K562 (cell line): Measurements from ENCODE around the gene LRP1B. TPM values are rescaled to one million over a fixed set of nuclear protein-coding genes. Genes with fewer than 3 reads are reported as not detected.

Experiments used
- ATAC-seq: fragments of 200-7000 bp; cut with Tn5 transposase; 3 replicates; pipeline ENCODE4 v1.9.1; 2020; ENCODE audit warnings: moderate library complexity
- BruUV-seq: library from RNA; stranded (reverse); fragments of 400-500 nt; replicated peaks from 2 replicates; lab custom pipeline; 2021; lab: Mats Ljungman, UMichigan
- CTCF ChIA-PET: fragments of 300-600 bp; formaldehyde crosslinking; extraction: SDS; loops from one replicate; lab custom pipeline; 2021; ENCODE audit warnings: low intra/inter-chr PET ratio; lab: Yijun Ruan, JAX
- POLR2A ChIA-PET: fragments of 300-600, 350-650 bp; sonication (Branson Sonifier 250); formaldehyde crosslinking; extraction: SDS; loops from one replicate; lab custom pipeline; 2021; ENCODE audit warnings: antibody characterized with exemption, inconsistent platforms; lab: Yijun Ruan, JAX
- DNase-seq, 4 experiments: peaks; one replicate each; pipeline versions ENCODE4 v3.0.0 to v3.0.0-alpha.2; 2011 to 2018; ENCODE audit warnings: low spot score in 3 of 4, mixed read lengths in 3 of 4; ENCODE audit errors: extremely low read depth in 1 of 4
- FAIRE-seq: peaks from 2 replicates; lab custom pipeline; 2011; peaks lifted over from hg19 to GRCh38; lab: Jason Lieb, UNC
- H2AFZ ChIP-seq: 2 replicates; pipeline ENCODE4 v1.6.0; 2011; ENCODE audit warnings: low read depth, low read length, control low read depth, inconsistent platforms
- H3K27ac ChIP-seq: fragments of 200-600 bp; 3 replicates; pipeline ENCODE4 v1.8.0; 2011; ENCODE audit warnings: low read depth, mild to moderate bottlenecking, control low read depth, inconsistent platforms, low read length, moderate library complexity, mixed read lengths; ENCODE audit errors: extremely low read depth
- H3K27me3 ChIP-seq, 2 experiments: fragments of 300-600 bp in 1 of 2; 2 replicates in 1 of 2; 3 replicates in 1 of 2; pipeline versions ENCODE4 v1.6.0 to v1.8.0; 2011; ENCODE audit warnings: inconsistent platforms in 2 of 2, low read length in 2 of 2, mild to moderate bottlenecking in 1 of 2, mixed read lengths in 1 of 2, moderate library complexity in 1 of 2; ENCODE audit not compliant: control insufficient read depth in 2 of 2, insufficient read depth in 2 of 2
- H3K36me3 ChIP-seq: fragments of 300-600 bp; 3 replicates; pipeline ENCODE4 v1.8.0; 2011; ENCODE audit warnings: mild to moderate bottlenecking, low read length, inconsistent platforms; ENCODE audit not compliant: control insufficient read depth, insufficient read depth
- H3K4me1 ChIP-seq, 2 experiments: fragments of 200-600 bp in 1 of 2; replicated peaks in 1 of 2; 2 replicates in 1 of 2; 3 replicates in 1 of 2; pipeline versions ENCODE4 v1.5.1 to v1.8.0; 2011; ENCODE audit warnings: inconsistent platforms in 2 of 2, low read length in 2 of 2, mild to moderate bottlenecking in 1 of 2, mixed read lengths in 1 of 2, moderate library complexity in 1 of 2; ENCODE audit not compliant: control insufficient read depth in 2 of 2, insufficient read depth in 2 of 2
- H3K4me2 ChIP-seq: 2 replicates; pipeline ENCODE4 v1.6.1; 2011; ENCODE audit warnings: low read length, control low read depth, inconsistent platforms, mixed read lengths; ENCODE audit not compliant: insufficient read depth
- H3K4me3 ChIP-seq: fragments of 200-600 bp; sonication (generic), shearing (Covaris generic); 2 replicates; pipeline ENCODE4 v1.5.1; 2016; ENCODE audit warnings: control low read depth, inconsistent platforms
- H3K79me2 ChIP-seq: fragments of 200-600 bp; 3 replicates; pipeline ENCODE4 v1.8.0; 2011; ENCODE audit warnings: low read length, inconsistent platforms; ENCODE audit not compliant: control insufficient read depth, insufficient read depth
- H3K9ac ChIP-seq, 2 experiments: 2 replicates each; pipeline versions ENCODE4 v1.6.0 to v1.6.1; 2011; ENCODE audit warnings: low read depth in 2 of 2, low read length in 2 of 2, control low read depth in 1 of 2, inconsistent platforms in 1 of 2, mild to moderate bottlenecking in 1 of 2, mixed read lengths in 1 of 2; ENCODE audit not compliant: insufficient read depth in 1 of 2
- H3K9me1 ChIP-seq: one replicate; pipeline ENCODE4 v1.6.0; 2011; ENCODE audit warnings: inconsistent platforms, mild to moderate bottlenecking, low read length, moderate library complexity; ENCODE audit not compliant: control insufficient read depth, insufficient read depth
- H3K9me3 ChIP-seq: replicated peaks from 2 replicates; pipeline ENCODE4 v1.5.1; 2011; ENCODE audit warnings: low read depth, low read length, inconsistent platforms; ENCODE audit not compliant: control insufficient read depth, insufficient read depth
- H4K20me1 ChIP-seq: replicated peaks from 2 replicates; pipeline ENCODE4 v1.6.1; 2011; ENCODE audit warnings: low read length, inconsistent platforms, mixed read lengths; ENCODE audit not compliant: control insufficient read depth, insufficient read depth
- BMI1 ChIP-seq: fragments of 150-350 bp; IDR thresholded peaks from 2 replicates; pipeline ENCODE4 v1.6.1; 2014; ENCODE audit warnings: low read length
- CBFB ChIP-seq: sonication (generic); formaldehyde crosslinking; IDR thresholded peaks from 2 replicates; pipeline ENCODE4 v1.4.0; 2020; ENCODE audit warnings: mild to moderate bottlenecking, missing genetic modification reagents
- FIP1L1 ChIP-seq: fragments of 200-400 bp; formaldehyde crosslinking; IDR thresholded peaks from 2 replicates; pipeline ENCODE4 v1.6.1; 2018; ENCODE audit warnings: mild to moderate bottlenecking, low read depth, low read length; ENCODE audit not compliant: poor library complexity, severe bottlenecking
- FOXJ3 ChIP-seq: sonication (generic); formaldehyde crosslinking; IDR thresholded peaks from 2 replicates; pipeline ENCODE4 v1.4.0; 2020; ENCODE audit warnings: mild to moderate bottlenecking, missing genetic modification reagents
- KAT7 ChIP-seq: sonication (generic); formaldehyde crosslinking; IDR thresholded peaks from 2 replicates; pipeline ENCODE4 v1.8.0; 2022; ENCODE audit warnings: missing genetic modification reagents, mild to moderate bottlenecking, borderline replicate concordance
- SAP30 ChIP-seq: fragments of 200-600 bp; sonication (generic); IDR thresholded peaks from 2 replicates; pipeline ENCODE4 v1.6.1; 2012; ENCODE audit warnings: borderline replicate concordance, low read depth, mild to moderate bottlenecking, moderate library complexity, low read length, control low read depth, inconsistent platforms; ENCODE audit not compliant: insufficient read depth, poor library complexity, severe bottlenecking
- SRSF3 ChIP-seq: fragments of 200-400 bp; formaldehyde crosslinking; IDR thresholded peaks from 2 replicates; pipeline ENCODE4 v1.6.1; 2016; ENCODE audit warnings: mild to moderate bottlenecking, low read length, moderate library complexity; ENCODE audit not compliant: insufficient read depth
- TCF7 ChIP-seq: sonication (generic); IDR thresholded peaks from 2 replicates; pipeline ENCODE4 v1.6.1; 2016; ENCODE audit warnings: antibody characterized with exemption, borderline replicate concordance
- TEAD4 ChIP-seq, 2 experiments: sonication (generic) in 1 of 2; formaldehyde crosslinking in 1 of 2; IDR thresholded peaks; 2 replicates each; pipeline versions ENCODE4 v1.6.1 to v1.8.0; 2012 to 2022; ENCODE audit warnings: borderline replicate concordance in 1 of 2, inconsistent platforms in 1 of 2, low read length in 1 of 2, mild to moderate bottlenecking in 1 of 2, missing genetic modification reagents in 1 of 2
- ZNF644 ChIP-seq: fragments of 200-800 bp; sonication (Bioruptor generic); IDR thresholded peaks from 2 replicates; pipeline ENCODE4 v1.6.1; 2016; ENCODE audit warnings: low read depth, missing genetic modification characterization, missing compliant biosample characterization
- WGBS: fragments of 100-300 bp; shearing (Covaris generic); methylation state at CpG from one replicate; pipeline ENCODE4 v1.1.6; 2016; ENCODE audit warnings: low coverage, mixed read lengths; ENCODE audit not compliant: insufficient coverage; ENCODE audit errors: missing lambda C conversion rate; 5-methylcytosine and 5-hydroxymethylcytosine counted together
- in situ Hi-C: fragments of 300-500 bp; cut with MboI; formaldehyde crosslinking; loops from 4 replicates; pipeline ENCODE4 v1.15.0; 2018; ENCODE audit warnings: inconsistent platforms, mixed read lengths
- intact Hi-C: fragments of 100-400 bp; cut with micrococcal nuclease; formaldehyde crosslinking; loops from 2 replicates; pipeline ENCODE4 v1.14.2; 2022
- polyA plus RNA-seq, 8 experiments: library from polyadenylated mRNA; depleted of rRNA in 4 of 8; stranded (reverse) in 5 of 8; unstranded in 3 of 8; fragments of >200 nt; fragmentation: Nextera tagmentation in 2 of 8; fragmentation: Illumina TruSeq in 1 of 8; extraction: Ambion mirVana in 2 of 8; extraction: Trizol in 1 of 8; gene quantifications; 2 replicates each; pipeline versions ENCODE4 v1.2.1 to v1.2.3, GENCODE V29; 2011 to 2014; ENCODE audit warnings: inconsistent platforms in 1 of 8, missing spikeins in 1 of 8
- total RNA-seq, 7 experiments: library from RNA; depleted of rRNA in 6 of 7; stranded (reverse); fragments of >200 nt in 6 of 7; fragmentation: Illumina TruSeq in 2 of 7; extraction: Trizol in 2 of 7; gene quantifications; 2 replicates each; pipeline versions ENCODE4 v1.2.1 to v1.2.3, GENCODE V29; 2011 to 2021; ENCODE audit warnings: low replicate concordance in 1 of 7
- TF ChIP-seq, protein P1 (sequence below): fragments of 150-350 bp; IDR thresholded peaks from 2 replicates; pipeline ENCODE4 v1.6.1; 2014; ENCODE audit warnings: low read depth, mild to moderate bottlenecking, low read length, borderline replicate concordance

The LRP1B gene
- total and polyA plus RNA-seq, 9 of the 15 experiments (the other 6 are each of a cell fraction or from before 2014, with no cell fraction given): not detected

DNA sequence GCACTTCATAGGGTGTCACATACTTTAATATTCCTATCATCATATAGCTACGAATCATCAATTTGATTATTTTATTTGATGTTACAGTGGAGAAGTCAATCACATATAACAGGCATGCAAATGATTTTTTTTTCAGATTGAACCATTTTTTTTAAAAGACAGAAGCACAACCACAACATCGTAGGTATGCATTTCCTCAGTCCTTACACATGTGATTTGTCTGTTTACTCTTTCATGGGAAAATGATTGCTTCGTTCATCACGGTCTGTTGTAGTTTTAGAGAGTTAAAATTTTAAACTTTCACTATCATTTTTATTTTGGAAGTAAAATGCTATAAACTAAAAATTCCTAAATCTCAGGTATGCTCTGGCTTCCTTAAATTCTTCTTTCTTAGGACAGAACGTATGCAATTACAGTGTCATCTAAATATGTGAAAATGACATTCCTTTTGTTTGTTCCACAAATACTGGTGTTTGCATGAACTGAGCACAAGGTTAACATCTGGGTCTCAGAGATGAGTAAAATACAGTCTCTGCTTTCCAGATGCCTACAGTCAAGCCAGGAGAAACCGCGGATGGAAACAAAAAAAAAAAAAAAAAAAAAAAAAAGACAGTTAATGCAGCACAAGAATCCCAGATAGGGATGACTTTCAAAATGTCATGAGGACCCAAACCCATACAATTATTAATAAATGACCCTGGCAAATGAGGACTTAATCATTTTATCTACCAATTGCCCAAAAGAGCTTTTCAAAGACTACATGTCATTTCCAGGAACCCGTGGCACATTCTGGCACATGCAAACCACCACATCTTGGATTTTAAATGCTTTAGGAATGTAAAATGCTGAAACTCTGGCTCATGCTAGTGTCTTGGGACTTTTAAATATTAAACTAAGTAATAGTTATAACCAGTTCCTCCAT is 201.2 kb downstream of the LRP1B start:
- in situ Hi-C loops: no loop called here
- POLR2A ChIA-PET: no interaction called here
- Histone ChIP-seq H3K4me1 (no peaks in the 10 kb centered on the region), H2AFZ (no peak overlapping the region), H4K20me1 (no peaks in the 10 kb centered on the region), H3K27me3 (no peaks in the 10 kb centered on the region), H3K9ac (no peak overlapping the region), H3K79me2 (no peaks in the 10 kb centered on the region), H3K4me2 (no peak overlapping the region), H3K9me1 (no peaks in the 10 kb centered on the region), H3K9me3 (no peaks in the 10 kb centered on the region; the same call in 1 of the 2 replicates), H3K36me3 (no peaks in the 10 kb centered on the region), H3K4me3 (no peak overlapping the region), H3K27ac (no peak overlapping the region)
- ATAC-seq: no peak
- no peak for DNase-seq
- CTCF ChIA-PET: no interaction called here
- intact Hi-C loops: no loop called here
- FAIRE-seq: no peak
- BruUV-seq: no TSS peak
- TF ChIP-seq KAT7 (CRISPR knock-in tag): no peak
- no peak for TF ChIP-seq TCF7
- no peak for TF ChIP-seq ZNF644 (tag)
- TF ChIP-seq TEAD4 (IDR thresholded peaks at IDR 0.05; ENCODE audit: low read length): no peak
- no peak for TF ChIP-seq TEAD4 (CRISPR knock-in tag; IDR thresholded peaks at IDR 0.05; ENCODE audit: borderline replicate concordance)
- no peak for TF ChIP-seq CBFB (CRISPR knock-in tag)
- no peak for TF ChIP-seq FOXJ3 (CRISPR knock-in tag)
- TF ChIP-seq SAP30: no peak
- no peak for TF ChIP-seq FIP1L1
- no peak for TF ChIP-seq SRSF3
- TF ChIP-seq BMI1: no peak
- TF ChIP-seq, protein P1, sequence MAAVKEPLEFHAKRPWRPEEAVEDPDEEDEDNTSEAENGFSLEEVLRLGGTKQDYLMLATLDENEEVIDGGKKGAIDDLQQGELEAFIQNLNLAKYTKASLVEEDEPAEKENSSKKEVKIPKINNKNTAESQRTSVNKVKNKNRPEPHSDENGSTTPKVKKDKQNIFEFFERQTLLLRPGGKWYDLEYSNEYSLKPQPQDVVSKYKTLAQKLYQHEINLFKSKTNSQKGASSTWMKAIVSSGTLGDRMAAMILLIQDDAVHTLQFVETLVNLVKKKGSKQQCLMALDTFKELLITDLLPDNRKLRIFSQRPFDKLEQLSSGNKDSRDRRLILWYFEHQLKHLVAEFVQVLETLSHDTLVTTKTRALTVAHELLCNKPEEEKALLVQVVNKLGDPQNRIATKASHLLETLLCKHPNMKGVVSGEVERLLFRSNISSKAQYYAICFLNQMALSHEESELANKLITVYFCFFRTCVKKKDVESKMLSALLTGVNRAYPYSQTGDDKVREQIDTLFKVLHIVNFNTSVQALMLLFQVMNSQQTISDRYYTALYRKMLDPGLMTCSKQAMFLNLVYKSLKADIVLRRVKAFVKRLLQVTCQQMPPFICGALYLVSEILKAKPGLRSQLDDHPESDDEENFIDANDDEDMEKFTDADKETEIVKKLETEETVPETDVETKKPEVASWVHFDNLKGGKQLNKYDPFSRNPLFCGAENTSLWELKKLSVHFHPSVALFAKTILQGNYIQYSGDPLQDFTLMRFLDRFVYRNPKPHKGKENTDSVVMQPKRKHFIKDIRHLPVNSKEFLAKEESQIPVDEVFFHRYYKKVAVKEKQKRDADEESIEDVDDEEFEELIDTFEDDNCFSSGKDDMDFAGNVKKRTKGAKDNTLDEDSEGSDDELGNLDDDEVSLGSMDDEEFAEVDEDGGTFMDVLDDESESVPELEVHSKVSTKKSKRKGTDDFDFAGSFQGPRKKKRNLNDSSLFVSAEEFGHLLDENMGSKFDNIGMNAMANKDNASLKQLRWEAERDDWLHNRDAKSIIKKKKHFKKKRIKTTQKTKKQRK: no peak
- 1% methylated on average over 6 of the region's 8 CpGs for WGBS
